Loucy (cell line): ENCODE data around the gene ZBTB16.

Experiments used
- H2AFZ ChIP-seq: fragments of 200-600 bp; sonication (generic); 2 replicates; pipeline ENCODE4 v1.6.0; 2016; ENCODE audit warnings: antibody characterized with exemption, mild to moderate bottlenecking, low read length, moderate library complexity
- H3F3A ChIP-seq: fragments of 200-600 bp; 2 replicates; pipeline ENCODE4 v1.6.0; 2016; ENCODE audit warnings: antibody characterized with exemption, low read depth, mild to moderate bottlenecking
- H3K27me3 ChIP-seq: fragments of 200-600 bp; sonication (generic); 2 replicates; pipeline ENCODE4 v1.6.1; 2014; ENCODE audit warnings: low read length, mild to moderate bottlenecking; ENCODE audit not compliant: insufficient read depth, poor library complexity, severe bottlenecking
- H3K36me3 ChIP-seq: fragments of 200-600 bp; sonication (generic); 2 replicates; pipeline ENCODE4 v1.6.1; 2016; ENCODE audit warnings: low read length; ENCODE audit not compliant: insufficient read depth
- H3K4me1 ChIP-seq: fragments of 200-600 bp; sonication (generic); 2 replicates; pipeline ENCODE4 v1.5.1; 2014; ENCODE audit warnings: low read length, mild to moderate bottlenecking; ENCODE audit not compliant: insufficient read depth, poor library complexity, severe bottlenecking
- H3K4me2 ChIP-seq: fragments of 200-600 bp; sonication (generic); 2 replicates; pipeline ENCODE4 v1.6.0; 2014; ENCODE audit warnings: antibody characterized with exemption, low read length, low read depth, mild to moderate bottlenecking; ENCODE audit not compliant: poor library complexity, severe bottlenecking
- H3K4me3 ChIP-seq: fragments of 200-600 bp; sonication (generic); 2 replicates; pipeline ENCODE4 v1.5.1; 2014; ENCODE audit warnings: low read length, mild to moderate bottlenecking, mixed read lengths; ENCODE audit not compliant: poor library complexity, severe bottlenecking
- H3K79me2 ChIP-seq: fragments of 200-600 bp; sonication (generic); 2 replicates; pipeline ENCODE4 v1.6.1; 2014; ENCODE audit warnings: low read length; ENCODE audit not compliant: insufficient read depth
- H3K9ac ChIP-seq: fragments of 200-600 bp; sonication (generic); 2 replicates; pipeline ENCODE4 v1.6.0; 2014; ENCODE audit warnings: mild to moderate bottlenecking, low read depth, low read length, moderate library complexity; ENCODE audit not compliant: poor library complexity, severe bottlenecking
- H3K9me2 ChIP-seq: fragments of 200-600 bp; sonication (generic); replicated peaks from 2 replicates; pipeline ENCODE4 v1.6.1; 2016; ENCODE audit warnings: low read depth, low read length, mixed read lengths
- H3K9me3 ChIP-seq: fragments of 200-600 bp; sonication (generic); 2 replicates; pipeline ENCODE4 v1.6.1; 2014; ENCODE audit warnings: mild to moderate bottlenecking, antibody characterized with exemption, low read length, low read depth; ENCODE audit not compliant: insufficient read depth
- H4K20me1 ChIP-seq: fragments of 200-600 bp; sonication (generic); 2 replicates; pipeline ENCODE4 v1.6.0; 2014; ENCODE audit warnings: antibody characterized with exemption, low read length, mild to moderate bottlenecking; ENCODE audit not compliant: insufficient read depth, poor library complexity, severe bottlenecking
- CTCF ChIP-seq: fragments of 200-600 bp; sonication (generic); conservative IDR thresholded peaks from 2 replicates; pipeline ENCODE4 v1.5.1; 2014; ENCODE audit warnings: mild to moderate bottlenecking, antibody characterized with exemption, low read length
- EZH2phosphoT487 ChIP-seq: fragments of 200-600 bp; IDR thresholded peaks from 2 replicates; pipeline ENCODE4 v1.6.1; 2018; ENCODE audit warnings: antibody characterized with exemption, mild to moderate bottlenecking, moderate library complexity, borderline replicate concordance

ZBTB16 gene

GRCh38 chr11:114160894-114161293 lies 101.4 kb downstream of the ZBTB16 start:
- no peaks in the 10 kb centered on the region for H3K27me3 ChIP-seq
- no peaks in the 10 kb centered on the region for H3K79me2 ChIP-seq
- peaks cover 72% of the 10 kb centered on the region for H3K4me1 ChIP-seq
- H3K36me3 ChIP-seq: no peaks in the 10 kb centered on the region
- peak overlapping the region; percentile 87 for H3K4me2 ChIP-seq
- H3K9me2 ChIP-seq: no peaks in the 10 kb centered on the region
- no peaks in the 10 kb centered on the region for H3K9me3 ChIP-seq
- no peaks in the 10 kb centered on the region for H4K20me1 ChIP-seq
- H3K4me3 ChIP-seq: peak overlapping the region; percentile 69
- peak overlapping the region; percentile 68 for H3K9ac ChIP-seq
- TF ChIP-seq CTCF (no peak), EZH2phosphoT487 (no peak)
- 0 out of 2 replicates have a peak, but pooled peaks cover 2% of the 10 kb centered on the region for H3F3A ChIP-seq
- no peak overlapping the region for H2AFZ ChIP-seq

GRCh38 chr11:114161486-114162250 lies 102.2 kb downstream of the ZBTB16 start:
- H3K4me1 ChIP-seq: peaks cover 80% of the 10 kb centered on the region
- H3K4me3 ChIP-seq: no peak overlapping the region
- H3K9me3 ChIP-seq: no peaks in the 10 kb centered on the region
- 0 out of 2 replicates have a peak, but pooled peaks cover 2% of the 10 kb centered on the region for H3F3A ChIP-seq
- TF ChIP-seq EZH2phosphoT487: no peak
- no peak for TF ChIP-seq CTCF
- H3K4me2 ChIP-seq: peak overlapping the region; percentile 87
- no peaks in the 10 kb centered on the region for H3K9me2 ChIP-seq
- no peaks in the 10 kb centered on the region for H3K27me3 ChIP-seq
- no peak overlapping the region for H3K9ac ChIP-seq
- H3K36me3 ChIP-seq: no peaks in the 10 kb centered on the region
- H4K20me1 ChIP-seq: no peaks in the 10 kb centered on the region
- H2AFZ ChIP-seq: no peak overlapping the region
- H3K79me2 ChIP-seq: no peaks in the 10 kb centered on the region

- 0 out of 2 replicates have a peak, but pooled peaks cover 2% of the 10 kb centered on the region for H3F3A ChIP-seq
- no peaks in the 10 kb centered on the region for H3K36me3 ChIP-seq
- H3K9ac ChIP-seq: no peak overlapping the region
- H3K4me2 ChIP-seq: no peak overlapping the region
- TF ChIP-seq CTCF (no peak), EZH2phosphoT487 (no peak)
- no peaks in the 10 kb centered on the region for H3K9me2 ChIP-seq
- H2AFZ ChIP-seq: no peak overlapping the region
- H4K20me1 ChIP-seq: no peaks in the 10 kb centered on the region
- no peak overlapping the region for H3K4me3 ChIP-seq
- no peaks in the 10 kb centered on the region for H3K27me3 ChIP-seq
- H3K4me1 ChIP-seq: peaks cover 79% of the 10 kb centered on the region
- H3K9me3 ChIP-seq: no peaks in the 10 kb centered on the region
- no peaks in the 10 kb centered on the region for H3K79me2 ChIP-seq
Observed at GRCh38 chr11:114162719-114163123, 103.2 kb downstream of the ZBTB16 start.
